Panc1 (cell line): ENCODE results near the gene PPP1R9B. TPM values are rescaled to one million over a fixed set of nuclear protein-coding genes. Genes with fewer than 3 reads are reported as not detected.

ENCODE experiments used
- ATAC-seq: fragments of 200-7000 bp; cut with Tn5 transposase; 2 replicates; pipeline ENCODE4 v1.9.1; 2020; ENCODE audit warnings: mild to moderate bottlenecking, moderate library complexity
- BruUV-seq: library from RNA; stranded (reverse); fragments of 400-500 nt; replicated peaks from 2 replicates; lab custom pipeline; 2021; lab: Mats Ljungman, UMichigan
- CTCF ChIA-PET: fragments of 300-600 bp; sonication (Branson Sonifier 250); formaldehyde crosslinking; loops from one replicate; lab custom pipeline; 2022; ENCODE audit warnings: antibody characterized with exemption; lab: Charles Lee
- POLR2A ChIA-PET: fragments of 300-600 bp; sonication (Branson Sonifier 250); formaldehyde crosslinking; loops from one replicate; lab custom pipeline; 2022; ENCODE audit warnings: antibody characterized with exemption; lab: Charles Lee
- DNase-seq: peaks from one replicate; pipeline ENCODE4 v3.0.0-alpha.2; 2010; ENCODE audit warnings: low read depth, low spot score
- H3K27ac ChIP-seq: 2 replicates; pipeline ENCODE4 v1.5.1; 2011; ENCODE audit warnings: mild to moderate bottlenecking, low read length, inconsistent platforms
- H3K27me3 ChIP-seq: fragments of 200-500 bp; sonication (Bioruptor generic); 2 replicates; pipeline ENCODE4 v1.6.0; 2014; ENCODE audit warnings: low read length, inconsistent platforms; ENCODE audit not compliant: control insufficient read depth, insufficient read depth
- H3K36me3 ChIP-seq: fragments of 200-500 bp; sonication (Bioruptor generic); 2 replicates; pipeline ENCODE4 v1.5.1; 2014; ENCODE audit warnings: inconsistent platforms, mild to moderate bottlenecking, low read length, moderate library complexity; ENCODE audit not compliant: control insufficient read depth, insufficient read depth
- H3K4me1 ChIP-seq: 2 replicates; pipeline ENCODE4 v1.5.1; 2011; ENCODE audit warnings: inconsistent platforms, mild to moderate bottlenecking, low read length, moderate library complexity; ENCODE audit not compliant: control insufficient read depth, insufficient read depth
- H3K4me3 ChIP-seq, 2 experiments: 2 replicates each; pipeline ENCODE4 v1.5.1; 2011 to 2012; ENCODE audit warnings: low read depth in 2 of 2, low read length in 2 of 2, mild to moderate bottlenecking in 2 of 2, inconsistent platforms in 1 of 2, moderate library complexity in 1 of 2
- H3K9me3 ChIP-seq: fragments of 200-500 bp; sonication (Bioruptor generic); 2 replicates; pipeline ENCODE4 v1.5.1; 2014; ENCODE audit warnings: low read depth, mild to moderate bottlenecking, inconsistent platforms, low read length, moderate library complexity; ENCODE audit not compliant: control insufficient read depth, insufficient read depth
- POLR2AphosphoS5 ChIP-seq: IDR thresholded peaks from 2 replicates; pipeline ENCODE4 v1.6.1; 2012; ENCODE audit warnings: mild to moderate bottlenecking, low read depth, low read length, moderate library complexity
- SIN3A ChIP-seq: IDR thresholded peaks from 2 replicates; pipeline ENCODE4 v1.6.1; 2012; ENCODE audit warnings: low read depth, mild to moderate bottlenecking, low read length, moderate library complexity, borderline replicate concordance; ENCODE audit not compliant: insufficient read depth
- TCF7L2 ChIP-seq: IDR thresholded peaks from 2 replicates; pipeline ENCODE4 v1.6.1; 2011; ENCODE audit warnings: mild to moderate bottlenecking, low read depth, low read length, inconsistent platforms
- in situ Hi-C: cut with HindIII; loops from 2 replicates; pipeline ENCODE4 v1.10.0; 2016; ENCODE audit warnings: low sequenced_read_pairs, low pct_unique_long_range_greater_than_20kb
- intact Hi-C: fragments of 100-400 bp; cut with micrococcal nuclease; formaldehyde crosslinking; loops from one replicate; pipeline ENCODE4 v1.10.0; 2022; ENCODE audit not compliant: unreplicated experiment
- total RNA-seq: library from RNA; stranded (reverse); gene quantifications from one replicate; pipeline ENCODE4 v1.2.1, GENCODE V29; 2021; ENCODE audit not compliant: unreplicated experiment
- TF ChIP-seq, protein P1 (sequence below): fragments of 450-650 bp; IDR thresholded peaks from 2 replicates; pipeline ENCODE4 v1.5.1; 2017; ENCODE audit warnings: mild to moderate bottlenecking
- TF ChIP-seq, protein P2 (sequence below), 2 experiments: IDR thresholded peaks; 2 replicates each; pipeline ENCODE4 v1.6.1; 2011 to 2012; ENCODE audit warnings: low read depth in 2 of 2, control low read depth in 1 of 2, low read length in 1 of 2, mild to moderate bottlenecking in 1 of 2, moderate library complexity in 1 of 2; ENCODE audit not compliant: insufficient read depth in 1 of 2

PPP1R9B gene
- total RNA-seq, 1 experiment from 2014 or later, result 114 TPM

DNA sequence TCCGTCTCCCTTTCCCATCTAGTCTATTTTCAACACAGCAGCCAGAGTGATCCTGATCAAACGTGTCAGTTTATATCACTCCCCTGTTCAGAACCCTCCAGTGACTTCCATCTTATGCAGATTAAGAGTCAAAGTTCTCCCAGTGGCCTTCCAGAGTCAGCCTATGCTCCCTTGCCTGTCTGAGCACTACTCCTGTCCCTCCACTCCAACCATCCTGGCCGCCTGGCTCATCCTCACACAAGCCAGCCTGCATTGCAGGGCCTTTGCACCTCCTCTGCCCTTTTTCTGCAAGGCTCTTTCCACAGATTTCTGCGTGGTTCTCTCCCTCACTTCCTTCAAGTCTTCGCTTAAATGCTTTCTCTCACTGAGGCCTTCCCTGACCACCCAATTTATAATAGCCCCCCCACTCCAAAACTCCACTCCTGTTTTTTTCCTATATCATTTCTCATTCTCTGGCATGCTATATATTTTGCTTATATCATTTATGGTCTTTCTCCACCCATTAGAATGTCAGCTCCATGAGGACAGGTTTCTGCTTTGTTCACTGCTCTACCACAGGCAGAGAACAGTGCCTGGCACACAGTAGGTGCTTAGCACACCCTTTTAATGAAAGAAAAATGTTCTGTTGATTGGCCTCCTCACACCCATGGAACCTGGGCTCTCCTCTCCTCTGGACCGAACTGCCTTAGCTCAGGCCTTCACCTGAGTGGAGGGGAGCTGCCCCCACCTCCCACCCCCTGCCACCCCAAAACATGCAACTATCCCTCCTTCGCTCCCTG lies 29.8 kb downstream of the PPP1R9B start:
- POLR2A ChIA-PET, result interaction anchor here (0.7 kb wide), 1 partner anchor 20 kb away, joined by 9 read pairs; no protein-coding TSS in a partner anchor
- H3K9me3 ChIP-seq, result no peaks in the 10 kb centered on the region
- TF ChIP-seq, protein P1, sequence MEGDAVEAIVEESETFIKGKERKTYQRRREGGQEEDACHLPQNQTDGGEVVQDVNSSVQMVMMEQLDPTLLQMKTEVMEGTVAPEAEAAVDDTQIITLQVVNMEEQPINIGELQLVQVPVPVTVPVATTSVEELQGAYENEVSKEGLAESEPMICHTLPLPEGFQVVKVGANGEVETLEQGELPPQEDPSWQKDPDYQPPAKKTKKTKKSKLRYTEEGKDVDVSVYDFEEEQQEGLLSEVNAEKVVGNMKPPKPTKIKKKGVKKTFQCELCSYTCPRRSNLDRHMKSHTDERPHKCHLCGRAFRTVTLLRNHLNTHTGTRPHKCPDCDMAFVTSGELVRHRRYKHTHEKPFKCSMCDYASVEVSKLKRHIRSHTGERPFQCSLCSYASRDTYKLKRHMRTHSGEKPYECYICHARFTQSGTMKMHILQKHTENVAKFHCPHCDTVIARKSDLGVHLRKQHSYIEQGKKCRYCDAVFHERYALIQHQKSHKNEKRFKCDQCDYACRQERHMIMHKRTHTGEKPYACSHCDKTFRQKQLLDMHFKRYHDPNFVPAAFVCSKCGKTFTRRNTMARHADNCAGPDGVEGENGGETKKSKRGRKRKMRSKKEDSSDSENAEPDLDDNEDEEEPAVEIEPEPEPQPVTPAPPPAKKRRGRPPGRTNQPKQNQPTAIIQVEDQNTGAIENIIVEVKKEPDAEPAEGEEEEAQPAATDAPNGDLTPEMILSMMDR, result no peak
- no peak for TF ChIP-seq POLR2AphosphoS5
- TF ChIP-seq, protein P2, sequence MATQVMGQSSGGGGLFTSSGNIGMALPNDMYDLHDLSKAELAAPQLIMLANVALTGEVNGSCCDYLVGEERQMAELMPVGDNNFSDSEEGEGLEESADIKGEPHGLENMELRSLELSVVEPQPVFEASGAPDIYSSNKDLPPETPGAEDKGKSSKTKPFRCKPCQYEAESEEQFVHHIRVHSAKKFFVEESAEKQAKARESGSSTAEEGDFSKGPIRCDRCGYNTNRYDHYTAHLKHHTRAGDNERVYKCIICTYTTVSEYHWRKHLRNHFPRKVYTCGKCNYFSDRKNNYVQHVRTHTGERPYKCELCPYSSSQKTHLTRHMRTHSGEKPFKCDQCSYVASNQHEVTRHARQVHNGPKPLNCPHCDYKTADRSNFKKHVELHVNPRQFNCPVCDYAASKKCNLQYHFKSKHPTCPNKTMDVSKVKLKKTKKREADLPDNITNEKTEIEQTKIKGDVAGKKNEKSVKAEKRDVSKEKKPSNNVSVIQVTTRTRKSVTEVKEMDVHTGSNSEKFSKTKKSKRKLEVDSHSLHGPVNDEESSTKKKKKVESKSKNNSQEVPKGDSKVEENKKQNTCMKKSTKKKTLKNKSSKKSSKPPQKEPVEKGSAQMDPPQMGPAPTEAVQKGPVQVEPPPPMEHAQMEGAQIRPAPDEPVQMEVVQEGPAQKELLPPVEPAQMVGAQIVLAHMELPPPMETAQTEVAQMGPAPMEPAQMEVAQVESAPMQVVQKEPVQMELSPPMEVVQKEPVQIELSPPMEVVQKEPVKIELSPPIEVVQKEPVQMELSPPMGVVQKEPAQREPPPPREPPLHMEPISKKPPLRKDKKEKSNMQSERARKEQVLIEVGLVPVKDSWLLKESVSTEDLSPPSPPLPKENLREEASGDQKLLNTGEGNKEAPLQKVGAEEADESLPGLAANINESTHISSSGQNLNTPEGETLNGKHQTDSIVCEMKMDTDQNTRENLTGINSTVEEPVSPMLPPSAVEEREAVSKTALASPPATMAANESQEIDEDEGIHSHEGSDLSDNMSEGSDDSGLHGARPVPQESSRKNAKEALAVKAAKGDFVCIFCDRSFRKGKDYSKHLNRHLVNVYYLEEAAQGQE (IDR thresholded peaks at IDR 0.05; ENCODE audit: insufficient read depth in 1 of 2, low read depth in 2 of 2, low read length in 1 of 2), result no peak
- TF ChIP-seq TCF7L2, result no peak
- TF ChIP-seq SIN3A, result no peak
- CTCF ChIA-PET, result no interaction called here
- in situ Hi-C loops, result no loop called here
- H3K36me3 ChIP-seq, result no peaks in the 10 kb centered on the region
- ATAC-seq (no peak), DNase-seq (no peak)
- intact Hi-C loops, result no loop called here
- peaks cover 6% of the 10 kb centered on the region; the same call in 1 of the 2 replicates for H3K4me1 ChIP-seq
- H3K27me3 ChIP-seq, result no peaks in the 10 kb centered on the region
- BruUV-seq, result no TSS peak
- no peak overlapping the region for H3K27ac ChIP-seq
- H3K4me3 ChIP-seq, result no peak overlapping the region

GRCh38 chr17:50118828-50119218 lies 31.7 kb downstream of the PPP1R9B start:
- H3K27me3 ChIP-seq, result no peaks in the 10 kb centered on the region
- ChIA-PET POLR2A (no interaction called here), CTCF (interaction anchor here (0.6 to 1.0 kb wide), 3 partner anchors 22 to 33 kb away, joined by 3 to 11 read pairs (median 5); no protein-coding TSS in a partner anchor)
- BruUV-seq, result no TSS peak
- DNase-seq (no peak), ATAC-seq (no peak)
- H3K27ac ChIP-seq, result no peak overlapping the region
- H3K9me3 ChIP-seq, result no peaks in the 10 kb centered on the region
- H3K4me3 ChIP-seq, result no peak overlapping the region
- H3K4me1 ChIP-seq, result peaks cover 3% of the 10 kb centered on the region; the same call in 1 of the 2 replicates
- intact Hi-C loops, result no loop called here
- in situ Hi-C loops, result no loop called here
- TF ChIP-seq, protein P2 (IDR thresholded peaks at IDR 0.05; ENCODE audit: insufficient read depth in 1 of 2, low read depth in 2 of 2, low read length in 1 of 2), result no peak
- TF ChIP-seq SIN3A (no peak), POLR2AphosphoS5 (no peak), TCF7L2 (no peak)
- TF ChIP-seq, protein P1, result no peak
- H3K36me3 ChIP-seq, result no peaks in the 10 kb centered on the region
